HG02943 (cell line): ENCODE results near the gene PPP1R13L.

ENCODE experiments used
- ATAC-seq: cut with Tn5 transposase; IDR thresholded peaks from one replicate; pipeline ENCODE4 v1.9.1; 2021; ENCODE audit warnings: mild to moderate bottlenecking, low read depth, moderate library complexity; ENCODE audit not compliant: unreplicated experiment

The PPP1R13L gene

DNA sequence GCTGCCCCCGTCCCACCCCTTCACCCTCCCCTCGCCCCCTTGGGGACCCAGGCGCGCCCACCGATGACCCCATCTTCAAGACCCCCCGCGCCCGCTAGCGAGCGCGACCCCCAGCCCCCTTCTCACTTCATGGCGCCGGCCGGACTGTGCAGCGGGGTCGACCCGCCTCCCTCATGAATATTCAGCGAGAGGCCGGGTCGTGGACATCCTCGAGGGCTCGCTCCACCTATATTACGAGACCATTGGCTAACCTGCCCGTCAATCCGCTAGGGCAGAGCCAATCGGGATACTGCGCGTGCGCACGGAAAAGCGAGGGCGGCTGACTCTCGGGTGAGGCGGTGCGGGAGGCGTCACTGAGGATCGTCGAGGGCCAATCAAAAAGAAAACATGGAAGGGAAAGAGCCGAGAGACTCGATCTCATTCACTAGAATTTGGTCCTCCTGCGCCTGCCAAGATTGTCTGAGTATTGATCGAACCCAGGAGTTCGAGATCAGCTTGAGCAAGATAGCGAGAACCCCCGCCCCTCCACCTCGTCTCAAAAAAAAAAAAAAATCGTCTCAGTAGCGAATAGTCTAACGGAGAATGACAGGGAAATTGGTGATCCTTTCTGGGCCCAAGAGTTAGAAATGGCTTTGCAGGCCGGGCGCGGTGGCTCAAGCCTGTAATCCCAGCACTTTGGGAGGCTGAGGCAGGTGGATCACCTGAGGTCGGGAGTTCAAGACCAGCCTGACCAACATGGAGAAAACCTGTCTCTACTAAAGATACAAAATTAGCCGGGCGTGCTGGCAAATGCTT is 34.3 kb downstream of the PPP1R13L start, which contains the start of gene ERCC2:
TSS of gene ERCC2 (minus strand) at position 164 of the 795 bp plus-strand sequence. CDS start at position 131, 33 bp downstream.
- ATAC-seq = peak; percentile 93

DNA sequence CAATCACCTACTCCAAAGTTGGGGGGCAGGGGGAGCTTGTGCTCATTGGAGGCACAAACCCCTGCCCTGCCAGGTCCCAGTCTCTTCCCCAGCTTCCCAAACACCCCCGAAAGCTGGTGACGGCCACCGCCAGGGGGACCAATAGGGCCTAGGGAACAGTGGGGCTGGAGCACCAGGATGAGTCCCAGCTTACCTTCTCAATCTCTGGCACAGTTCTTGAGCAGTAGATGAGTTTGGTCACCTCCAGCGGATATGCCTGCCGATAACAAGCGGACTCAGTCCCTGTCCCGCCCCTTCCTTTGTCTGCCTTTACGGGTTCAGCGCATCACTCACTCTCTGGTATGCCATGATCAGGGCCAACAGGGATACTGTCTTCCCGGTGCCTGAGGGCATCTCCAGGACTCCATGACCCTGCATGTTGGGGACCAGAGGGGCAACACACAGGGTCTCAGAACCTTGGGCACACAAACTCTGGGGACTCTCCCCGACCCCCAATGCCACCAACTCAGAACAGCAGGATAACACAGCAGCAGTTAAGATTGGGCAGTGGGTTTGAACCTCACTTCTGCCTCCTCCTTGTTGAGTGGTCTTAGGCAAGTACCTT is 36.0 kb downstream of the PPP1R13L start:
- no peak for ATAC-seq

DNA sequence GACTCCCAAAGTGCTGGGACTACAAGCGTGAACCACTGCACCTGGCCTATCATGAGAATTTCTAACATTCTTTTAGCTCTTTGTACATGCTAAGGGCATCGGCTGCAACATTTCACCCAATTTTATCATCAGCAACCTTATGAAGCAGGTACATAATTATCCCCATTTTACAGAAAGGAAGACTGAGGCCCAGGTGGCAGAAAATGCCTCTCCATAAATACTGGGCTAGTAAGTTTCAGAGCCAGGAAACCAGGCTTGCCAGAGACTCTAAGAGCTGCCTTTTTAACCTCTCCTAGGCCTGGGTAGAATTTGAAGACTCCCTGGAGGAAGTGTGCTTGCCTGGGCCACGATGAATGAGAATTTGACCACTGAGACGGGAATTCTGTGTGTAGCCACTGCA is 36.7 kb downstream of the PPP1R13L start:
- ATAC-seq = no peak

DNA sequence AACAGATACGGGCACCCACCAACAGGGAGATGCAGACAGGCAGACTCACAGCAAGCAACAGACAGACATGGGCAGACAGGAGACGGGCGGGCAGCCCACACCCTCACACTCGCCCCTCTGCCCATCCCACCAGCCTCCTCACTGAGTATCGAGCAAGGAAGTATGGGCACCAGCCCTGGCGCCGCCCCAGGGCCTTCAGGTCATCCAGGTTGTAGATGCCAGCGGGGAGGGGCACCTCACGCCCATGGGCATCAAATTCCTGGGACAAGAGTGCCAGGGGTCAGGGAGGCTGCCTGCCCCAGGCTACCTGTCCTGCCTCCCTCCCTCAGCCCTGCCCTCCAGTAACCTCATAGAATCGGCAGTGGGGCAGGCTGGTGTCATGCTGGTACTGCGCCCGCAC is 40.2 kb downstream of the PPP1R13L start:
- no peak for ATAC-seq

DNA sequence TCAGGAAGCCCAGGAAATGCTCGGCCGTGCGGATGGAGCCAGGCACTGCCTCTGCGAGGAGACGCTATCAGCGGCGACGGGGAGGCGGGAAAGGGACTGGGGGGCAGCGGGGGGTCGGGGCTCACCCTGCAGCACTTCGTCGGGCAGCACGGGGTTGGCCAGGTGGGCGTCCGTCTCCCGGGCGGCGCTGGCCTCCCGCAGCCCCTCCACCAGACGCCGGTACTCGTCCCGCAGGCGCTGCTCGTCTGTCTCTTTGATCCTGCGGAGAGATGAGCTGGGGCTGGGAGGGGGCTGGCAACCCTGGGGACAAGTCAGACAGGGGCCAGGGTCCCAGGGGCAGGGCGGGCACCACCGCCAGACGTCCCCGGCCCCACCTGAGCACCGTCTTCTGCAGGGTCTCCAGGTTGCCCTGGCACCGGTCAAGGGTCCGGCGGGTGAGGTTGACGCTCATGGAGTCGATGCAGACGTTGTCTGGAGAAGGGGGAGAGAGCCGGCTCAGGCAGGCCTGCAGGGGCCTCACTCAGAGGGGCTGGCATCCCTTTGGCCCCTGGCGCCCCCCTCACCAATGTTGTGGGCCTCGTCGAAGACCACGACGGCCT is 40.9 kb downstream of the PPP1R13L start:
- no peak for ATAC-seq

DNA sequence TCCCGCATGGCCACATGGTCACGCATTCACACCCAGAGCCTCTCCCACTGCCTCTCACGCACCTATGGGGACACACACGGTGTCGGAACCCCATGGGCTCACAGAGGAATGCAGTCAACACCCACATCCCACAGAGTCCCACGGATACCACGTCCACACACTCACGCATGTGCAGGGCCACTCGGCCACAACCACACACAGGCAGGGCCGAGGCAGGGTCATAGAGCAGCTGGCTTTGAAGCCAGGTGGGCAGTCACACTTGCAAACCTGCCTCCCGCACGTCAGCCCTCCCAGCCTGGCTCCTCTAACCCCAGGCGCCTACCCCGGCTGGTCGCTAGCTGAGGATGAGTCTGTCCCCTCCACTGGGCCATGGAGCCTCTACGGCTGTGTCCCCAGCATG is 42.6 kb downstream of the PPP1R13L start:
- no peak for ATAC-seq

DNA sequence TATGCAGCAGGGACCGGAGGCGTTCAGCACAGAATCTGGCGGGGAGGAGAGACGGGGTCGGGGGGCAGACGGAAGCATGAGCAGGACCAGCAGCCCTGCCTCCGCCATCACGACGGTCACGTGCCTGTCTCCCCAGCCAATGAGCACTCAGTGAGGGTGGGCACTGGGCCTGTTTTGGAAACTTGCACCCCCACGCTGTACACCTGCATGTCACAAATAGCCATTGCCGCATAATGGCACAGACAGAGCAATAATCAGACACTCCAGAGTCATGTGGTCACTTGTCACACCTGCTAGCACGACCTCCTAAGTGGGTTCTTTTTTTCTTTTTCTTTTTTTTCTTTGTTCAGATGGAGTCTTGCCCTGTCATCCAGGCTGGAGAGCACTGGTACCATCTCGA is 43.3 kb downstream of the PPP1R13L start:
- no peak for ATAC-seq

DNA sequence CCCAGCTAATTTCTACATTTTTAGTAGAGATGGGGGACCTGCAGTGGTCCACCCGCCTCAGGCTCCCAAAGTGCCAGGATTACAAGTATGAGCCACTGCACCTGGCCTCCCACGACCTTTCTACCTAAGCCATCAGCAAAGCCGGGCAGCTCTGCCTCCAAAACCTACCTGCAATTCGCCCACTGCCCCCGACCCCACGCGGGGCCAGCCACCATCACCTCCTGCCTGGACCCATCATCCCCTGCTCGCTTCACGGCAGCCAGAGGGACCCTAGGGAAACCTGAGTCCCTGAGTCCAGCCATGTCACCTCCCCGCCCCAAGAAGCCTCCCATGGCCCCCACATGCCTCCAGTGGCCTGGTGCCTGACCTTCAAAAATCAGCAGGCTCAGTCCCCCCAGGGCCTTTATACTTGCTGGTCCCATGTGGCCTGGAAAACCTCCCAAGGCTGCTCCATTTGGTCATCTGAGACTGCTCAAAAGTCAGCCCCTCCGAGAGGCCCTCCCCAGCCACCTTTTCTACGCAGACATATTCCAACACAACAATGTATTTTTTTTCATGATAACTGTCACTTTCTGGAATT is 46.6 kb downstream of the PPP1R13L start:
- no peak for ATAC-seq

DNA sequence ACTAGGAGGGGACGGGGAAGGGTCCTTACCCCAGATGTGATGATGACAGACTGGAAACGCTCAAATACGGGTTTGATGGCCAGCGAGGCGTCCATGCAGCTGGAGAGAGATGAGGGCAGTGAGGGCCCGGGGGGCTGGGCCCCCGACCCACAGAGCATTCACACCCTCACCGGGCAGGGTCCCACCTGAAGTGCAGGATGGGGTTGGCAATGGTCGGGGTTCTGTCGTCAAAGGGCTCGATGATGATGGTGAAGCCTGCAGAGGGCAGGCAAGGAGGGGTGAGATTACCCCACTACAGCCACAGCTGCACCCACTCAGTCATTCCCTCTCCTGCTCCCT is 47.5 kb downstream of the PPP1R13L start:
- ATAC-seq = no peak

DNA sequence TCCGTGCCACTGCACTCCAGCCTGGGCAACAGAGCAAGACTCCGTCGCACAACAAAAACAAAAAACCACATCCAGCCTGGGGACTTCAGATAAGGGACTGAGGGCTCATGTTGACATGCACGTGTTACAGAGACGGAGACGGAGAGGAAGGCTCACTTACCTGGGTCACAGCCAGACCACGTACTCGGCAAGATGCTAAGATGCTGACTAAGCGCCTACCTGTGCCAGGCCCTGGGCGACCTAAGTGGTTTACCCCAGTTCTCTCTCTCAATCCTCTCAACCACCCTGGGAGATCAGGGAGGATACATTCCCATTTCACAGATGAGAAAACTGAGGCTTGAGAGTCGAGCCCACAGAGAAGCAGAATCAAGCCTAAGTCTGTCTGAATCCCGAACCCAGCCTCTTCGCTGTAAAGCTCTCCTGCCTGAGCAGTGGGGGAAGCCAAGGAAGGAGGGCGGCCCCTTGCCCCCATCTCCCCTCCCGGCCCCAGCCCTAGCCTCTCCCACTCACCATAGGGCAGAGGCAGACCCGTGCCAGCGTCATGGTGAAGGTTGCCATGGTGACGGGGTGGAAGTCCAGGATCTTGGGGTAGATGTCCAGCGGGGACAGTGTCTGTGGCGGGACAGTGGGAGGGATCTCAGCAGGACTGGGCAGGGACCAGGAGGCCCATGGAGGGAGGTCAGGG is 48.0 kb downstream of the PPP1R13L start:
- no peak for ATAC-seq

DNA sequence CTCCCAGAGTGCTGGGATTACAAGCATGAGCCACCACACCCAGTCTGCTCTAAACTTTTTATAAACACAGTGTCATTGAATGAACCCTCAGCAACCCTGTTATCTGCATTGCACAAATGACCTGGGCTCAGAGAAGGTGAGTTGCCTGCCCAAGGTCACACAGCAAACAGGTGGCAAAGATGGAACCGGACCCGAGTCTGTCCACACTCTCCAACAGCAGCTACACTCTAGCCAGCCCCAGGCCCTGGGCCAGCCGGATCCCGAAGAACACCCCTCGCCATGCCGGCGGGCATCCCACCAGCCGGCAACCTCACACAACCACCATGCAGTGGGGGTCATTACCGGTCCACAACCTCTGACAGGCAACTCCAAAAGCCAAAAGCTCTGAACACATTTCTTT is 49.0 kb downstream of the PPP1R13L start:
- no peak for ATAC-seq

DNA sequence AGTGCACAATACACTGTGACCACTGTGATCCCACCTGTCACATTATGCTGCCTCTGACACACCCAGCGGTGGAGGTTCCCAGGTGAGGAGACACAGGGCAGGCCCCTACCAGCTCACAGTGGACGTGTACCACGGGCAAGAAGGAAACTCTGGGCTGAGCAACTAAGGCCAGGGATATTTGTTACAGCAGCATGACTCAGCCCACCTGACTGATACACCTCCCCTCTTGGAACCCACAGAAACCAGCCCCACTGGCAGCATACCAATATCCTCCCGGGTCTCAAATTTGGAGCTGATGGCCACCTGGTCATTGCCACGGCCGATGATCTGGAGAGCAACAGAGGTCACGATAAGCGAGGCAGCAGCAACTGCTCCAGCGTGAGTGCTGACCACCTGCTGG is 49.5 kb downstream of the PPP1R13L start:
- ATAC-seq = no peak

DNA sequence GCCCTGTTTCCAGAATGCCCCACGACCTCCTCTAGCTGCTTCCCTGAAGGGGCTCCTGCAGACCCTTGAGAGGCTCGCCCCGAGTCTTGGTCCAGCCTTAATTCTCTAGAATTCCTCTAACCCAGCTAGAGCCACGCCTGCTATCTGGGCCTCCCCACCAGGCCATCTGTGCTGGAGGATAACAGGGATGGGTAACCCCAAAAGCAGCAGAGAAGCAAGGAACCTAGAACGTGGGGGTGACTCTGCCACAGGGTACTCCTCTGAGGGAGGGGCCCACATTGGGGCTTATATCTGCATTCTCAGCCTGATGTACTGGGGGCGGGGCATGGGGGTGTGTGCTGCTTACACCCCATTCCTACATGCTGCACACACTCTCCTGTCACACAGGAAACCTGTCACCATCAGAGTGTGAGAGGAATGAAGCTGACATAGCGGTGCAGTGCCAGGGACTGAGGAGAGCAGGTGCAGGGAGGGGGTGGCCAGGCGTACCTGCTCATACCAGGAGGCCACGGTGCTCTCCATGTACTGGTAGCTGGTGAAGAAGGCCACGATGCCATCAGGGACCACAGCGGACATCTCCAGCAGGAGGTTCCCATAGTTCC is 50.5 kb downstream of the PPP1R13L start:
- ATAC-seq = no peak

DNA sequence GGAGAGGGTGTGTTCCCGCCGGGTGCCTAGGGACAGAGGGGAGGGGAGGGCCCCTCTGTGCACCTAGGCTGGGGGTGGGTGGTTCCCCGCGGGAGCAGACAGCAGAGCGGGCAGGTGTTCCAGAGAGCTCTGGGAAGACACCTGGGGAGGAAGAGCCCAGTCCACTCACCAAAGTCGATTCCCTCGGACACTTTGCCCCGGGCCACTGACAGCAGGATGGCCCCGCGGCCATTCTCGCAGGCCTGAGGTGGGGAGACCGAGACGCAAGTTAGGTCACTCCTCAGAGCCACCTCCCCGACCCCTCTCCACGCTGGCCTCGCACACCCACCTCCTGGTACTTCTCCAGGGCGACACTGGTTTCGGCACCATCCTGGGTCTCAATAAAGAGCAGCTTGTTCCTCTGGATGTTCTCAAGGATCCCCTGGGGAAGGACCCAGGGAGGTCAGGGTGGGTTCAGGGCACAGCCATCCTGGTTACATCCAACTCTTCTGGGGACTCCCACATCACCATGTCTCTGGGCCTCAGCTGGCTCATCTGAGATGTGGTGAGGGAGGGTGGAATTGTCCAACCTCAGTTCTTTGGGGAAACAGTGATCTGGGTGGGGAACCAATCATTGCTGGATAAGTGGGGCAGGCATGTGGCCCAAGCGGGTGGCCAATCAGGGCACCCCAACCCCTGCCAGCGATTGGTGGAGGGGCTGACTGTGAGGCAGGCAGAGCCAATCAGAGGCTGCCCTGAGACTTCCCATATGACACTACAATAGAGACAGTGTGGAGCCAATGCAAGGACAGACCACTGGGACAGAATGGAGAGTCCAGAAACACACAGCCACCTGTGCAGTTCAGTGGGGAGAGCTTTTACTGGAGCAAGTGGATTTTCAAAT is 51.7 kb downstream of the PPP1R13L start:
- ATAC-seq = no peak

DNA sequence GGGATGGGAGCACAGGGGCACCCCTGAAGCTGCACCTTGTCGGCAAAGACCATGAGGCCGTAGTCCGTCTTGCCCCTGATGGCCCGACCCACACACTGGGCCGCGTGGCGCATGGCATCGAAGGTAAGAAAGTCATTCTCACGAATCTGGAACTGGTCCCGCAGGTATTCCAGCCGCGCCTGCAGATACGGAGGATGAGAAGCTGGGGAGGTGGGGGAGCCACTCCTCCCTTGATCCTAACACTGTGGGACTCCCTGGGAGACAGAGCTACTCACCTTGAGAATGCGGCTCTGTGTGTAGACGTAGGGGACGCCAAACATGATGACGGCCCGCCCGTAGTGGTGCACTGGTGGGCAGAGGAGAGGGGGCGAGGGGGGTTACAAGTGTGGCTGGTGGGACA is 52.4 kb downstream of the PPP1R13L start:
- no peak for ATAC-seq

DNA sequence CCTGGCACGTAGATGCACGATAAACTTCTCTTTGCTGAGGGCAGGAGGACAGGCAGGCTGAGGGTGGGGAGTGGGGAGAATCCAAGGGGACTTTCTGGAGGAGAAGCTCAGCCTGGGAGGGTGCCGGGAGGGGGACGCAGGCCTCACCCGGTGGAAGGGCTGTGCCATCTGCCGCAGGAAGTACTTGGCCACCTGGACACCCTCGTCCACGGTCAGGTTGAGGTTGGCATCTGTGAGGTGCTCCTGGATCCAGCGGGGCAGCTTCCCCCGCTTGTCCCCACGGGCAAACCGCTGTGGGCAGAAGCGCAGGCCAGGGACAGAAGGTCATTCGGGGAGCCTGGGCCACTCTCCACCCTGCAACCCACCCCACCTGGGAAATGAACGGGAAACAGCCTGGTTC is 52.8 kb downstream of the PPP1R13L start:
- no peak for ATAC-seq

DNA sequence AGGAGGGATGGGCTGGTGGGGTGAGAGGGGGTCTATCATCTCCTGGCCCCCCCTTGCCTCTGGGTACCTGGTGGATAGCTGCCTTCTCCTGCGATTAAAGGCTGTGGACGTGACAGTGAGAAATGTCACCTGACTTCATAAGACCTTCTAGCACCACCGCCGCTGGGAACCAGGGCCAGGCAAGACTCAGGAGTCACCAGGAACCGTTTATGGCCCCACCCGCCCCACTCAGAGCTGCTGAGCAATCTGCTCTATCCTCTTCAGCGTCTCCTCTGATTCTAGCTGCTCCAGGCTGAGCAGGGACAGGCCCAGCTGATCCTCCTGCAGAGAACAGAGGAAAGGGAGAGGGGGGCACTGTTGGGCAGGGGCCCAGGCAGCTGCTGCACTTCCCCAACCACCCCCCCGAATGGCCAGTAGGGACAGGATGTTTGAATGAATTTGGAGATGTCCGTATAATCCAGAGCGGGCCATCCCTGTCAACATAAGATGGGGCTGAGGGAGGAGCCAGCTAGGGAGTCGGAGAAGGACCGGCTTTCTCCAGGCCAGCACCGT is 53.4 kb downstream of the PPP1R13L start:
- ATAC-seq = no peak

DNA sequence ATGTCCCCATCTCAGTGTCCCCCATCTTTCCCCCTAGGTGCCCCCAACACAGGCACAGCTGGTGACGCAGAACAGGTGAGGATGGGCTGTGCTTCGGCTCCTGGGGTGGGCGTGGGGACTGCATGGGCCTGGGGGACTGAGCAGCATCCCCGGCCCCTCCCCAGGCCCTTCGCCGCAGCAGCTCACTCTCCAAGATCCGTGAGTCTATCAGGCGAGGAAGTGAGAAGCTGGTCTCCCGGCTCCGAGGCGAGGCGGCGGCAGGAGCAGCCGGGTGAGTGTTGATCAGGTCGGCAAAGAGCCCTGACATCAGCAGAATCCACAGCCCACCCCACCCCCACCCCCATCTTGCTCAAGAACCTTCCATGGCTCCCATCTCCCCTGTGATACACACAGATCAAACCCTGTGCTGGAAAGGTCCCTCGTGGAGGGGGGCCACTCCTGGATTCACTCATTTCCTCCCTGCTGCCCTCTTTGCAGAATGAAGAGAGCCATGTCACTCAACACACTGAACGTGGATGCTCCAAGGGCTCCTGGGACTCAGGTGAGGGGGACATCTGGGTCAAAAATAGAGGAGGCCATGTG is 54.3 kb downstream of the PPP1R13L start:
- ATAC-seq = no peak

DNA sequence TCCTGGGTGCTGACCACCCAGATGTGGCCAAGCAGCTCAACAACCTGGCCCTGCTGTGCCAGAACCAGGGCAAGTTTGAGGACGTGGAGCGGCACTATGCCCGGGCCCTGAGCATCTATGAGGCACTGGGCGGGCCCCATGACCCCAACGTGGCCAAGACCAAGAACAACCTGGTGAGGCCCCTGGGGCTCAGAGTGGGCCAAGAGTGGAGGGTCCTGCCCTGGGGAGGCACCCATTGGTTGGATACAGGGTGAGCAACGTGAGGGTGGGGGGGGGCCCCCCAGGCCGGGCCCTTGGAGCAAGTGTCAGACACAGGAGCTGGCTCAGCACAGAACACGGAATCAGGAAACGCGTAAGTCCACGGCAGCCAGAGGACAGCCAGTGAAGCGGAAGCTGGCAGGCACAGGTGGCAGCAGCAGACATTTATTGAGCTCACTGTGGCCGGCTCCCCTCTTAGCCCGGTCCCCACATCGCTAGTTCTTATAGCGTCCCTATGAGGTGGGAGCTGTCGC is 55.4 kb downstream of the PPP1R13L start:
- no peak for ATAC-seq
